OCI-LY1 (cell line): ENCODE results near the gene PGLYRP2.

Experiments used
- CTCF ChIP-seq: fragments of 200-600 bp; sonication (generic), shearing (Covaris generic); IDR thresholded peaks from 2 replicates; pipeline ENCODE4 v1.5.1; 2017; ENCODE audit warnings: mild to moderate bottlenecking, antibody characterized with exemption, low read length, moderate library complexity, mixed read lengths
- EZH2 ChIP-seq: fragments of 200-600 bp; sonication (generic), shearing (Covaris generic); IDR thresholded peaks from 2 replicates; pipeline ENCODE4 v1.8.0; 2017; ENCODE audit warnings: borderline replicate concordance, mixed run types, mild to moderate bottlenecking, antibody characterized with exemption, low read length, moderate library complexity, mixed read lengths

GRCh38 chr19:15441317-15441716, 38.0 kb downstream of the PGLYRP2 start:
- TF ChIP-seq CTCF (no peak), EZH2 (no peak)
